ENCODE measurements around the gene OPTC.
"Not testable (repeated sequence)": the region's sequence is repeated elsewhere in the genome, so short reads cannot be mapped to it uniquely, and the experiment has no call there.

The OPTC gene

DNA sequence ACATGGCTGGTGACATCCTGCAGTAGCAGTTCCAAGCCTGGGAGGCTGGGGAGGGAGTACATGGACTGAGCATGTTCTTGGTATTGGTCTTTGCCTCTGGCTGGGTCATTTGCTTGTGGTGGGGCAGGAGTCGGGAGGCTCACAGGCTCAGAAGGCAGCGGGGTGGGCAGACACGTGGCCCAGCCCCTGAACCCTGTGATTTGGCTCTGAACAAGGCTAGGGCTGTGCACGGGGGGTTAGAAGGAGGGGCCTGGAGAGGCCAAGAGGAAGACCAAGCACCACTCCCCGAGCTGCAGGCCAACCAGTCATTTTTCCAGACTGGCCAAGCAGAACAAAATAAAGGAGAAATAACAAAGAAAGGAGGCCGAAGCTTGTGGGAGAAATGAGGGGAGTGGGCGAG, 28.0 kb upstream of the OPTC start:
- ATAC-seq, result no peak
- TF ChIP-seq TCF4 (CRISPR knock-in tag; IDR thresholded peaks at IDR 0.05; ENCODE audit: borderline replicate concordance) (no peak), ESRRG (CRISPR knock-in tag; IDR thresholded peaks at IDR 0.05) (no peak), PPARA (CRISPR knock-in tag; IDR thresholded peaks at IDR 0.05; ENCODE audit: borderline replicate concordance) (no peak), ZFP30 (CRISPR knock-in tag; IDR thresholded peaks at IDR 0.05) (no peak), ZNF565 (CRISPR knock-in tag; conservative IDR thresholded peaks at IDR 0.05; ENCODE audit: low read depth) (no peak), ZNF70 (CRISPR knock-in tag; IDR thresholded peaks at IDR 0.05) (no peak), ZC3H10 (CRISPR knock-in tag; IDR thresholded peaks at IDR 0.05) (no peak), SNAI2 (CRISPR knock-in tag; IDR thresholded peaks at IDR 0.05) (no peak), GLIS3 (CRISPR knock-in tag; IDR thresholded peaks at IDR 0.05) (no peak), ISL1 (CRISPR knock-in tag; IDR thresholded peaks at IDR 0.05) (no peak), OSR1 (CRISPR knock-in tag; IDR thresholded peaks at IDR 0.05) (no peak), CSDC2 (CRISPR knock-in tag; IDR thresholded peaks at IDR 0.05) (no peak)
- TF ChIP-seq, protein P1, sequence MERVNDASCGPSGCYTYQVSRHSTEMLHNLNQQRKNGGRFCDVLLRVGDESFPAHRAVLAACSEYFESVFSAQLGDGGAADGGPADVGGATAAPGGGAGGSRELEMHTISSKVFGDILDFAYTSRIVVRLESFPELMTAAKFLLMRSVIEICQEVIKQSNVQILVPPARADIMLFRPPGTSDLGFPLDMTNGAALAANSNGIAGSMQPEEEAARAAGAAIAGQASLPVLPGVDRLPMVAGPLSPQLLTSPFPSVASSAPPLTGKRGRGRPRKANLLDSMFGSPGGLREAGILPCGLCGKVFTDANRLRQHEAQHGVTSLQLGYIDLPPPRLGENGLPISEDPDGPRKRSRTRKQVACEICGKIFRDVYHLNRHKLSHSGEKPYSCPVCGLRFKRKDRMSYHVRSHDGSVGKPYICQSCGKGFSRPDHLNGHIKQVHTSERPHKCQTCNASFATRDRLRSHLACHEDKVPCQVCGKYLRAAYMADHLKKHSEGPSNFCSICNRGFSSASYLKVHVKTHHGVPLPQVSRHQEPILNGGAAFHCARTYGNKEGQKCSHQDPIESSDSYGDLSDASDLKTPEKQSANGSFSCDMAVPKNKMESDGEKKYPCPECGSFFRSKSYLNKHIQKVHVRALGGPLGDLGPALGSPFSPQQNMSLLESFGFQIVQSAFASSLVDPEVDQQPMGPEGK (CRISPR knock-in tag; IDR thresholded peaks at IDR 0.05; ENCODE audit: borderline replicate concordance), result no peak
- TF ChIP-seq, protein P2, sequence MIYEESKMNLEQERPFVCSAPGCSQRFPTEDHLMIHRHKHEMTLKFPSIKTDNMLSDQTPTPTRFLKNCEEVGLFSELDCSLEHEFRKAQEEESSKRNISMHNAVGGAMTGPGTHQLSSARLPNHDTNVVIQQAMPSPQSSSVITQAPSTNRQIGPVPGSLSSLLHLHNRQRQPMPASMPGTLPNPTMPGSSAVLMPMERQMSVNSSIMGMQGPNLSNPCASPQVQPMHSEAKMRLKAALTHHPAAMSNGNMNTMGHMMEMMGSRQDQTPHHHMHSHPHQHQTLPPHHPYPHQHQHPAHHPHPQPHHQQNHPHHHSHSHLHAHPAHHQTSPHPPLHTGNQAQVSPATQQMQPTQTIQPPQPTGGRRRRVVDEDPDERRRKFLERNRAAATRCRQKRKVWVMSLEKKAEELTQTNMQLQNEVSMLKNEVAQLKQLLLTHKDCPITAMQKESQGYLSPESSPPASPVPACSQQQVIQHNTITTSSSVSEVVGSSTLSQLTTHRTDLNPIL (CRISPR knock-in tag; IDR thresholded peaks at IDR 0.05; ENCODE audit: low read depth), result no peak
- TF ChIP-seq, protein P3, sequence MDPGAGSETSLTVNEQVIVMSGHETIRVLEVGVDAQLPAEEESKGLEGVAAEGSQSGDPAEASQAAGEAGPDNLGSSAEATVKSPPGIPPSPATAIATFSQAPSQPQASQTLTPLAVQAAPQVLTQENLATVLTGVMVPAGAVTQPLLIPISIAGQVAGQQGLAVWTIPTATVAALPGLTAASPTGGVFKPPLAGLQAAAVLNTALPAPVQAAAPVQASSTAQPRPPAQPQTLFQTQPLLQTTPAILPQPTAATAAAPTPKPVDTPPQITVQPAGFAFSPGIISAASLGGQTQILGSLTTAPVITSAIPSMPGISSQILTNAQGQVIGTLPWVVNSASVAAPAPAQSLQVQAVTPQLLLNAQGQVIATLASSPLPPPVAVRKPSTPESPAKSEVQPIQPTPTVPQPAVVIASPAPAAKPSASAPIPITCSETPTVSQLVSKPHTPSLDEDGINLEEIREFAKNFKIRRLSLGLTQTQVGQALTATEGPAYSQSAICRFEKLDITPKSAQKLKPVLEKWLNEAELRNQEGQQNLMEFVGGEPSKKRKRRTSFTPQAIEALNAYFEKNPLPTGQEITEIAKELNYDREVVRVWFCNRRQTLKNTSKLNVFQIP (CRISPR knock-in tag; IDR thresholded peaks at IDR 0.05; ENCODE audit: borderline replicate concordance, low read depth), result no peak
- TF ChIP-seq, protein P4, sequence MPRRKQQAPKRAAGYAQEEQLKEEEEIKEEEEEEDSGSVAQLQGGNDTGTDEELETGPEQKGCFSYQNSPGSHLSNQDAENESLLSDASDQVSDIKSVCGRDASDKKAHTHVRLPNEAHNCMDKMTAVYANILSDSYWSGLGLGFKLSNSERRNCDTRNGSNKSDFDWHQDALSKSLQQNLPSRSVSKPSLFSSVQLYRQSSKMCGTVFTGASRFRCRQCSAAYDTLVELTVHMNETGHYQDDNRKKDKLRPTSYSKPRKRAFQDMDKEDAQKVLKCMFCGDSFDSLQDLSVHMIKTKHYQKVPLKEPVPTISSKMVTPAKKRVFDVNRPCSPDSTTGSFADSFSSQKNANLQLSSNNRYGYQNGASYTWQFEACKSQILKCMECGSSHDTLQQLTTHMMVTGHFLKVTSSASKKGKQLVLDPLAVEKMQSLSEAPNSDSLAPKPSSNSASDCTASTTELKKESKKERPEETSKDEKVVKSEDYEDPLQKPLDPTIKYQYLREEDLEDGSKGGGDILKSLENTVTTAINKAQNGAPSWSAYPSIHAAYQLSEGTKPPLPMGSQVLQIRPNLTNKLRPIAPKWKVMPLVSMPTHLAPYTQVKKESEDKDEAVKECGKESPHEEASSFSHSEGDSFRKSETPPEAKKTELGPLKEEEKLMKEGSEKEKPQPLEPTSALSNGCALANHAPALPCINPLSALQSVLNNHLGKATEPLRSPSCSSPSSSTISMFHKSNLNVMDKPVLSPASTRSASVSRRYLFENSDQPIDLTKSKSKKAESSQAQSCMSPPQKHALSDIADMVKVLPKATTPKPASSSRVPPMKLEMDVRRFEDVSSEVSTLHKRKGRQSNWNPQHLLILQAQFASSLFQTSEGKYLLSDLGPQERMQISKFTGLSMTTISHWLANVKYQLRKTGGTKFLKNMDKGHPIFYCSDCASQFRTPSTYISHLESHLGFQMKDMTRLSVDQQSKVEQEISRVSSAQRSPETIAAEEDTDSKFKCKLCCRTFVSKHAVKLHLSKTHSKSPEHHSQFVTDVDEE (CRISPR knock-in tag; IDR thresholded peaks at IDR 0.05), result no peak

DNA sequence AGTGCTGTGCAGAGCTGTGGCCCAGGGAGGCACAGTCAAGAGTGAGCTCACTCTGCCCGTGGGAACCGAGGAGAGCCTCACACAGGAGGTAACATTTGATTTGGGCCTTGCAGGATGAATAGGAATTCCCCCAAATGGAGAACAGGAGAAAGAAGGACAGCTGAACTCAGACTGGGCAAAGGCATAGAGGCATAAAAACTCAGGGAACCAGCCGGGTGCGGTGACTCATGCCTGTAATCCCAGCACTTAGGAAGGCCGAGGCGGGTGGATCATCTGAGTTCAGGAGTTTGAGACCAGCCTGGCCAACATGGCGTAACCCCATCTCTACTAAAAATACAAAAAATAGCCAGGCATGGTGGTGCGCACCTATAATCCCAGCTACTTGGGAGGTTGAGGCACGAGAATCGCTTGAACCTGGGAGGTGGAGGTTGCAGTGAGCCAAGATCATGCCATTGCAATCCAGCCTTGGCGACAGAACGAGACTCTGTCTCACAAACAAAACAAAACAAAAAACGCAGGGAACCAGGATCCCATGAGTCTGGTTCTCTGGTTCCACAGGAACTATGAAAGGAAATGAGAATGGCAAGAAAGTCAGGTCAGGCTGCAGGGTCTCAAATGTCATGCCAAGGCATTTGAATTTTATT, 26.9 kb upstream of the OPTC start:
- not testable (repeated sequence) for ATAC-seq
- peak; percentile 15; the same call in 1 of the 2 replicates for TF ChIP-seq ZFP3 (CRISPR knock-in tag; IDR thresholded peaks at IDR 0.05)

DNA sequence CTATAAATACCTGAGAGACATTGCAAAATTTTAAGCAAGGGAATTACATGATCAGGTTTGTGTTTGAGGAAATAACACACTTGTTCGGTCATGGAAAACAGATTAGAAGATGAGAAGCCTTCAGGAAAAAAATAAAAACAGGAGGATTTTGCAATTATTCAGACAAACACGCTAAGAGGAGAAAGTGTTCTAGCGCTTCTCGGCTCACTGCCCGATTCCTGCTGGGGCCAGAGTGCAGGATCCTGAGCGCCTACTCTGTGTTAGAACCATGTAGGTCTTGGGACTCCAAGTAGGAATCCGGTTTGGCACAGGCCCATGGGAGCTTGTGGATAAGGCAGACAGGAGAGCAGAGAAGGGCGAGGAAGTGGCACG, 26.4 kb upstream of the OPTC start:
- ATAC-seq, result no peak
- TF ChIP-seq RARB (CRISPR knock-in tag; IDR thresholded peaks at IDR 0.05), result no peak
- TF ChIP-seq ZNF565 (CRISPR knock-in tag; conservative IDR thresholded peaks at IDR 0.05; ENCODE audit: low read depth), result no peak
- TF ChIP-seq, protein P5, sequence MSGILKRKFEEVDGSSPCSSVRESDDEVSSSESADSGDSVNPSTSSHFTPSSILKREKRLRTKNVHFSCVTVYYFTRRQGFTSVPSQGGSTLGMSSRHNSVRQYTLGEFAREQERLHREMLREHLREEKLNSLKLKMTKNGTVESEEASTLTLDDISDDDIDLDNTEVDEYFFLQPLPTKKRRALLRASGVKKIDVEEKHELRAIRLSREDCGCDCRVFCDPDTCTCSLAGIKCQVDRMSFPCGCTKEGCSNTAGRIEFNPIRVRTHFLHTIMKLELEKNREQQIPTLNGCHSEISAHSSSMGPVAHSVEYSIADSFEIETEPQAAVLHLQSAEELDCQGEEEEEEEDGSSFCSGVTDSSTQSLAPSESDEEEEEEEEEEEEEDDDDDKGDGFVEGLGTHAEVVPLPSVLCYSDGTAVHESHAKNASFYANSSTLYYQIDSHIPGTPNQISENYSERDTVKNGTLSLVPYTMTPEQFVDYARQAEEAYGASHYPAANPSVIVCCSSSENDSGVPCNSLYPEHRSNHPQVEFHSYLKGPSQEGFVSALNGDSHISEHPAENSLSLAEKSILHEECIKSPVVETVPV (CRISPR knock-in tag; IDR thresholded peaks at IDR 0.05), result no peak
- no peak for TF ChIP-seq ZNF70 (CRISPR knock-in tag; IDR thresholded peaks at IDR 0.05)

DNA sequence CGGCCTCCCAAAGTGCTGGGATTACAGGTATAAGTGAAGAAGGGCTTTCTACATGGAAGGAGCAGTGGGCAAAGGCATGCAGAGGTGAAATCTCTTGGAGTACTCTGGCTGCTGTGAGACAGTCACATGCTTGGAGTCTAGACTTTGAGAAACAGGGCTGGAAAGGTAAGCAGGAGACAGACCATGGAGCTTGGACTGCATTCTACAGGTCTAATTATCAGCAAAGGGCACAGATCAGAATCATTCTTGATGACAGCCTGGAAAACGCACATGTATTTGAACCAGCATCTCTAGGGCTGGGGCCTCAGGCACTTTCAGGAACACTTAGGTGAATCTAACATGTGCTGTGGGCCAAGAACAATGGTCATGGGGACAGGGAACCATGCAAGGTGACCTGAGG, 25.6 kb upstream of the OPTC start:
- no peak for ATAC-seq
- TF ChIP-seq ARNTL (CRISPR knock-in tag; IDR thresholded peaks at IDR 0.05; ENCODE audit: borderline replicate concordance, low read depth) (no peak), TOX (CRISPR knock-in tag; IDR thresholded peaks at IDR 0.05; ENCODE audit: borderline replicate concordance) (no peak), RARB (CRISPR knock-in tag; IDR thresholded peaks at IDR 0.05) (no peak), BACH2 (CRISPR knock-in tag; IDR thresholded peaks at IDR 0.05; ENCODE audit: borderline replicate concordance) (no peak), ZC3H10 (CRISPR knock-in tag; IDR thresholded peaks at IDR 0.05) (no peak), ZFP3 (CRISPR knock-in tag; IDR thresholded peaks at IDR 0.05) (no peak)
- TF ChIP-seq, protein P1 (CRISPR knock-in tag; IDR thresholded peaks at IDR 0.05; ENCODE audit: borderline replicate concordance), result no peak
- TF ChIP-seq, protein P3 (CRISPR knock-in tag; IDR thresholded peaks at IDR 0.05; ENCODE audit: borderline replicate concordance, low read depth), result no peak
- TF ChIP-seq, protein P5 (CRISPR knock-in tag; IDR thresholded peaks at IDR 0.05), result no peak

Measured in SK-N-SH treated with all-trans-retinoic acid at 6 μM for 48 hours (cell line).